Mesothelial cell of epicardium (in vitro differentiated cells): ENCODE results near the gene ACTMAP. TPM values are rescaled to one million over a fixed set of nuclear protein-coding genes. Genes with fewer than 3 reads are reported as not detected.

Source experiments
- DNase-seq, 2 experiments: peaks; one replicate each; pipeline ENCODE4 v3.0.0; 2021; ENCODE audit warnings: low spot score in 2 of 2; ENCODE audit not compliant: unreplicated experiment in 2 of 2
- H3K27ac Mint-ChIP-seq: 2 replicates; pipeline ENCODE4 v1.8.0; 2021; ENCODE audit warnings: mixed read lengths
- H3K27me3 Mint-ChIP-seq: 2 replicates; pipeline ENCODE4 v1.8.0; 2021; ENCODE audit warnings: low read depth, mixed read lengths
- H3K36me3 Mint-ChIP-seq: 2 replicates; pipeline ENCODE4 v1.8.0; 2021; ENCODE audit warnings: mixed read lengths
- H3K4me1 Mint-ChIP-seq: 2 replicates; pipeline ENCODE4 v1.8.0; 2021; ENCODE audit warnings: mixed read lengths
- H3K4me3 Mint-ChIP-seq: 2 replicates; pipeline ENCODE4 v1.8.0; 2021; ENCODE audit warnings: mild to moderate bottlenecking, moderate library complexity, mixed read lengths
- H3K9me3 Mint-ChIP-seq: 2 replicates; pipeline ENCODE4 v1.8.0; 2021; ENCODE audit warnings: mixed read lengths
- CTCF ChIP-seq: fragments of 200-600 bp; sonication (generic); IDR thresholded peaks from one replicate; pipeline ENCODE4 v1.5.0; 2021; ENCODE audit warnings: antibody characterized with exemption; ENCODE audit not compliant: unreplicated experiment
- total RNA-seq: library from RNA; stranded (reverse); gene quantifications from 3 replicates; pipeline ENCODE4 v1.2.1, GENCODE V29; 2021

Gene ACTMAP
- total RNA-seq, 1 donor from 2014 or later = 15.0 TPM

- peaks cover 28% of the 10 kb centered on the region for H3K36me3 Mint-ChIP-seq
- no peaks in the 10 kb centered on the region for H3K27me3 Mint-ChIP-seq
- no peak for DNase-seq
- no peaks in the 10 kb centered on the region for H3K9me3 Mint-ChIP-seq
- peak overlapping the region; percentile 61 for H3K27ac Mint-ChIP-seq
- peaks cover 31% of the 10 kb centered on the region for H3K4me1 Mint-ChIP-seq
- H3K4me3 Mint-ChIP-seq = no peak overlapping the region
- TF ChIP-seq CTCF = no peak
These were observed 28.2 kb downstream of the ACTMAP start for GRCh38 chr19:40721936-40722661.

- H3K4me3 Mint-ChIP-seq = peak overlapping the region; percentile 97
- no peaks in the 10 kb centered on the region for H3K27me3 Mint-ChIP-seq
- no peak for DNase-seq
These were observed 29.2 kb downstream of the ACTMAP start for GRCh38 chr19:40721140-40721486.

GRCh38 chr19:40719414-40719894 is 30.8 kb downstream of the ACTMAP start:
- peaks cover 48% of the 10 kb centered on the region for H3K4me1 Mint-ChIP-seq
- peak overlapping the region; percentile 97 for H3K4me3 Mint-ChIP-seq
- DNase-seq = no peak
- no peaks in the 10 kb centered on the region for H3K27me3 Mint-ChIP-seq
- peak overlapping the region; percentile 100 for H3K27ac Mint-ChIP-seq
- peaks cover 11% of the 10 kb centered on the region for H3K36me3 Mint-ChIP-seq
- no peak for TF ChIP-seq CTCF
- H3K9me3 Mint-ChIP-seq = no peaks in the 10 kb centered on the region

More at GRCh38 chr19:40721140-40721486, 29.2 kb downstream of the ACTMAP start:
- peak overlapping the region; percentile 100 for H3K27ac Mint-ChIP-seq
- H3K9me3 Mint-ChIP-seq = no peaks in the 10 kb centered on the region
- peaks cover 33% of the 10 kb centered on the region for H3K4me1 Mint-ChIP-seq
- H3K36me3 Mint-ChIP-seq = peaks cover 20% of the 10 kb centered on the region
- no peak for TF ChIP-seq CTCF

- Mint-ChIP-seq H3K27me3 (no peaks in the 10 kb centered on the region), H3K36me3 (peaks cover 8% of the 10 kb centered on the region), H3K4me3 (peak overlapping the region; percentile 97), H3K27ac (peak overlapping the region; percentile 100), H3K4me1 (peaks cover 53% of the 10 kb centered on the region), H3K9me3 (no peaks in the 10 kb centered on the region)
- TF ChIP-seq CTCF = no peak
- peak in 1 of 2 experiments; percentile 66 for DNase-seq
These were observed 31.4 kb downstream of the ACTMAP start for GRCh38 chr19:40718774-40719391.

- DNase-seq = no peak
- H3K27me3 Mint-ChIP-seq = no peaks in the 10 kb centered on the region
- peaks cover 2% of the 10 kb centered on the region for H3K36me3 Mint-ChIP-seq
- no peaks in the 10 kb centered on the region for H3K9me3 Mint-ChIP-seq
- H3K27ac Mint-ChIP-seq = peak overlapping the region; percentile 100
- peak overlapping the region; percentile 97 for H3K4me3 Mint-ChIP-seq
- peaks cover 54% of the 10 kb centered on the region for H3K4me1 Mint-ChIP-seq
- TF ChIP-seq CTCF = no peak
These were observed 32.1 kb downstream of the ACTMAP start for GRCh38 chr19:40717880-40718773.
